Spleen (tissue), 7 donors: ENCODE results near the gene PTPRG.

Source experiments
- CTCF ChIP-seq, 11 experiments: fragments of 200-600 bp in 7 of 11; fragments of 450-650 bp in 4 of 11; sonication (generic) in 4 of 11; IDR thresholded peaks in 8 of 11; conservative IDR thresholded peaks in 3 of 11; 1 replicate in 7 of 11; 2 replicates in 4 of 11; pipeline versions ENCODE4 v1.4.0 to v1.8.0; 2016 to 2021; ENCODE audit warnings: antibody characterized with exemption in 11 of 11, inconsistent platforms in 4 of 11, mild to moderate bottlenecking in 1 of 11
- POLR2A ChIP-seq, 3 donors: fragments of 450-650 bp; IDR thresholded peaks; one replicate each; pipeline ENCODE4 v1.5.1; 2017; ENCODE audit warnings: antibody characterized with exemption in 3 of 3, mild to moderate bottlenecking in 1 of 3
- POLR2AphosphoS5 ChIP-seq, 3 donors: sonication (generic); formaldehyde crosslinking; IDR thresholded peaks; one replicate each; pipeline ENCODE4 v1.5.1; 2017; ENCODE audit warnings: antibody characterized with exemption in 3 of 3
- donor health status: DM: no; HTN: no; CAD: no; lungs with moderate emphysema.
- donor health status: DM: no; HTN: no; CAD: no.
- donor health status: DM: no; HTN: no; CAD: no.

GRCh38 chr3:62335196-62335595 is 773.8 kb downstream of the PTPRG start:
- TF ChIP-seq POLR2A (IDR thresholded peaks at IDR 0.05) (no peak), CTCF (IDR thresholded peaks at IDR 0.05 in 8 of 11, conservative IDR thresholded peaks at IDR 0.05 in 3 of 11) (no peak), POLR2AphosphoS5 (IDR thresholded peaks at IDR 0.05) (no peak)
